GM12878 (cell line): ENCODE measurements around the gene POLR3A. TPM values are rescaled to one million over a fixed set of nuclear protein-coding genes. Genes with fewer than 3 reads are reported as not detected.

Experiments used
- ATAC-seq: fragments of 200-7000 bp; cut with Tn5 transposase; 3 replicates; pipeline ENCODE4 v1.9.1; 2020; ENCODE audit warnings: mild to moderate bottlenecking, moderate library complexity
- BruUV-seq: library from RNA; stranded (reverse); fragments of 400-500 nt; replicated peaks from 2 replicates; lab custom pipeline; 2021; lab: Mats Ljungman, UMichigan
- CTCF ChIA-PET: fragments of 300-600 bp; sonication (Branson Sonifier 250); formaldehyde crosslinking; extraction: SDS; loops from one replicate; lab custom pipeline; 2021; ENCODE audit warnings: inconsistent platforms; lab: Yijun Ruan, JAX
- POLR2A ChIA-PET: fragments of 350-600 bp; formaldehyde crosslinking; extraction: SDS; loops from one replicate; lab custom pipeline; 2021; ENCODE audit warnings: inconsistent platforms; lab: Charles Lee
- RAD21 ChIA-PET: fragments of 300-600 bp; sonication (Branson Sonifier 250); formaldehyde crosslinking; loops from one replicate; lab custom pipeline; 2023; ENCODE audit warnings: antibody characterized with exemption; ENCODE audit not compliant: unreplicated experiment; lab: Charles Lee
- SMC1A ChIA-PET: fragments of 300-600 bp; sonication (Branson Sonifier 250); formaldehyde crosslinking; loops from one replicate; lab custom pipeline; 2023; ENCODE audit not compliant: unreplicated experiment, uncharacterized antibody; lab: Charles Lee
- DNase-seq: peaks from one replicate; pipeline ENCODE4 v3.0.0-alpha.2; 2011; ENCODE audit warnings: low read depth, low spot score
- FAIRE-seq: peaks from 3 replicates; lab custom pipeline; 2011; peaks lifted over from hg19 to GRCh38; lab: Jason Lieb, UNC
- H2AFZ ChIP-seq: 2 replicates; pipeline ENCODE4 v1.6.0; 2011; ENCODE audit warnings: low read depth, low read length, control low read depth; ENCODE audit not compliant: control insufficient read depth
- H3K27ac ChIP-seq: 2 replicates; pipeline ENCODE4 v1.5.1; 2011; ENCODE audit warnings: control low read depth; ENCODE audit not compliant: control insufficient read depth, insufficient read depth
- H3K27me3 ChIP-seq, 2 experiments: replicated peaks in 1 of 2; 2 replicates each; pipeline versions ENCODE4 v1.6.0 to v1.6.1; 2011; ENCODE audit warnings: low read length in 1 of 2; ENCODE audit not compliant: control insufficient read depth in 2 of 2, insufficient read depth in 2 of 2
- H3K36me3 ChIP-seq, 2 experiments: 2 replicates each; pipeline ENCODE4 v1.5.1; 2011; ENCODE audit warnings: low read length in 1 of 2; ENCODE audit not compliant: control insufficient read depth in 2 of 2, insufficient read depth in 2 of 2
- H3K4me1 ChIP-seq: 2 replicates; pipeline ENCODE4 v1.6.1; 2011; ENCODE audit warnings: mild to moderate bottlenecking, low read length, moderate library complexity, mixed read lengths; ENCODE audit not compliant: control insufficient read depth, insufficient read depth
- H3K4me2 ChIP-seq: 2 replicates; pipeline ENCODE4 v1.6.0; 2011; ENCODE audit warnings: control low read depth; ENCODE audit not compliant: control insufficient read depth, insufficient read depth
- H3K4me3 ChIP-seq: fragments of 200-600 bp; sonication (generic); 2 replicates; pipeline ENCODE4 v1.5.1; 2016
- H3K79me2 ChIP-seq: 2 replicates; pipeline ENCODE4 v1.6.0; 2011; ENCODE audit warnings: low read length; ENCODE audit not compliant: control insufficient read depth, insufficient read depth
- H3K9ac ChIP-seq: 2 replicates; pipeline ENCODE4 v1.8.0; 2011; ENCODE audit warnings: low read length, control low read depth, mixed read lengths; ENCODE audit not compliant: control insufficient read depth, insufficient read depth
- H3K9me3 ChIP-seq: replicated peaks from 3 replicates; pipeline ENCODE4 v1.5.1; 2011; ENCODE audit warnings: mild to moderate bottlenecking, low read length; ENCODE audit not compliant: control insufficient read depth, insufficient read depth
- H4K20me1 ChIP-seq: 2 replicates; pipeline ENCODE4 v1.6.0; 2011; ENCODE audit not compliant: control insufficient read depth, insufficient read depth
- BCL11A ChIP-seq: IDR thresholded peaks from 2 replicates; pipeline ENCODE4 v1.6.1; 2011; ENCODE audit warnings: low read depth, low read length
- EP300 ChIP-seq, 2 experiments: fragments of 150-350 bp in 1 of 2; IDR thresholded peaks; 2 replicates each; pipeline ENCODE4 v1.6.1; 2011 to 2012; ENCODE audit warnings: low read depth in 2 of 2, low read length in 2 of 2, borderline replicate concordance in 1 of 2, improper control_type of control experiment in 1 of 2, inconsistent platforms in 1 of 2; ENCODE audit not compliant: control insufficient read depth in 1 of 2
- IKZF2 ChIP-seq, 2 experiments: fragments of 450-650 bp; IDR thresholded peaks; 2 replicates each; pipeline ENCODE4 v1.6.1; 2017; ENCODE audit warnings: mild to moderate bottlenecking in 2 of 2, moderate library complexity in 2 of 2
- IRF4 ChIP-seq: IDR thresholded peaks from 2 replicates; pipeline ENCODE4 v1.6.1; 2011; ENCODE audit warnings: low read depth, low read length
- MYB ChIP-seq: fragments of 150-350 bp; IDR thresholded peaks from 2 replicates; pipeline ENCODE4 v1.6.1; 2014; ENCODE audit warnings: mild to moderate bottlenecking, low read depth, low read length, borderline replicate concordance
- SPI1 ChIP-seq: IDR thresholded peaks from 2 replicates; pipeline ENCODE4 v1.6.1; 2011; ENCODE audit warnings: low read depth, mild to moderate bottlenecking, low read length, moderate library complexity, borderline replicate concordance; ENCODE audit not compliant: insufficient read depth
- ZNF24 ChIP-seq: fragments of 450-650 bp; IDR thresholded peaks from 2 replicates; pipeline ENCODE4 v1.6.1; 2017; ENCODE audit warnings: antibody characterized with exemption, mild to moderate bottlenecking
- WGBS: methylation state at CpG from one replicate; pipeline ENCODE4 v1.1.6; 2016; ENCODE audit warnings: low lambda C conversion rate; ENCODE audit not compliant: insufficient replicate concordance, insufficient coverage; ENCODE audit errors: missing lambda C conversion rate; 5-methylcytosine and 5-hydroxymethylcytosine counted together
- in situ Hi-C: fragments of 300-500 bp; cut with MboI; formaldehyde crosslinking; loops from 9 replicates; pipeline ENCODE4 v1.14.3; 2018; ENCODE audit warnings: mixed read lengths
- intact Hi-C: fragments of 100-400 bp; cut with micrococcal nuclease; formaldehyde crosslinking; loops from one replicate; pipeline ENCODE4 v1.14.2; 2022; ENCODE audit not compliant: unreplicated experiment
- polyA plus RNA-seq, 11 experiments: library from polyadenylated mRNA; depleted of rRNA in 4 of 11; unstranded in 6 of 11; stranded (reverse) in 5 of 11; fragments of >200 nt; fragmentation: Nextera tagmentation in 4 of 11; fragmentation: Illumina TruSeq in 1 of 11; extraction: Ambion mirVana in 4 of 11; extraction: Trizol in 1 of 11; gene quantifications; 1 replicate in 1 of 11; 2 replicates in 10 of 11; pipeline versions ENCODE4 v1.2.1 to v1.2.3, GENCODE V29; 2011 to 2016; ENCODE audit warnings: inconsistent platforms in 2 of 11, missing spikeins in 2 of 11, low read depth in 1 of 11
- total RNA-seq, 4 experiments: library from RNA; depleted of rRNA in 3 of 4; stranded (reverse); fragments of >200 nt in 3 of 4; fragmentation: Illumina TruSeq in 1 of 4; extraction: Trizol in 1 of 4; gene quantifications; 2 replicates each; pipeline versions ENCODE4 v1.2.1 to v1.2.3, GENCODE V29; 2013 to 2021
- TF ChIP-seq, protein P1 (sequence below): IDR thresholded peaks from 2 replicates; pipeline ENCODE4 v1.6.1; 2011; ENCODE audit warnings: low read depth, low read length, improper control_type of control experiment, borderline replicate concordance

The POLR3A gene
- total and polyA plus RNA-seq, 10 of the 15 experiments (the other 5 are each of a cell fraction or from before 2014, with no cell fraction given) = 5.4 to 20.4 (median 14.4) TPM

DNA sequence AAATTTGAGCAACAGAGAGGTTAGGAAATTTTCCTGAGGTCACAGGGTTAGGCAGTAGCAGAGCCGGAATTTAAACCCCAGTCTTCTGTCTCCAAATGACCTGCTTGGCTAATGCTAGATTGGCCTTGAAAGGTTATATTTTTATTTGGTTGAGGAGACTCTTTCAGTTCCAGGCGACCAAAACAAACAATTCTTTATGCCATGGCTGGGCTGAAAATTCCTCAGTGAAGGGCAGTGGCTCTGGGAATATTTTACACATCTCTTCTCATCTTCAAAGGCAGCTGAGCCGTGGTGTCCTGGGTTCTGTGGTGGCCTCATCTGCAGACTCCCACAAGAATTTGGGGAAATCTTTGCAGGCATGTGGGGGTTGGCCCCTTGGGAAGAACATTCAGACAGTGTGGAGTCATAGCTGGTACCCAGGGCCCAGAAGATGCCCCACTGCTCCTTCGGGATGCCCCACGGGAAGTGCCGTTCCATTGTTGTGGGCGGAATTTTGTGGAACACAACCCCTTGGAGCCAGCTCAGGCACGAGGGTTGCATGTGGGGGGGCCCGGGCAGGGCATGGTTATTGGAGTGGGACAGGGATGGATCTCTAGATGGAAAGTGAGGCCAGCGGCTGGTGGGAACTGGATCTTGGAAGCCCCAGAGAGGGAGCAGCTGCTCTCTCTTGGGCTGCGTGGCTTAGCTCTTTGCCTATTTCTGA, 37.6 kb upstream of the POLR3A start:
- Histone ChIP-seq H4K20me1 (no peaks in the 10 kb centered on the region), H3K4me3 (no peak overlapping the region), H3K4me2 (no peak overlapping the region), H3K36me3 (no peaks in the 10 kb centered on the region), H3K4me1 (peaks cover 7% of the 10 kb centered on the region; the same call in 1 of the 2 replicates), H3K79me2 (no peaks in the 10 kb centered on the region), H3K9ac (no peak overlapping the region), H3K9me3 (no peaks in the 10 kb centered on the region; the same call in 2 of the 3 replicates), H3K27ac (no peak overlapping the region), H3K27me3 (no peaks in the 10 kb centered on the region; a peak in 1 of 4 replicates), H2AFZ (no peak overlapping the region)
- ChIA-PET SMC1A (interaction anchor here (2.0 kb wide), 1 partner anchor 20 kb away, joined by 4 read pairs; no protein-coding TSS in a partner anchor), RAD21 (no interaction called here), CTCF (interaction anchor here (1.0 to 1.6 kb wide), 2 partner anchors 19 to 111 kb away, joined by 3 to 5 read pairs; no protein-coding TSS in a partner anchor), POLR2A (no interaction called here)
- TF ChIP-seq, protein P1, sequence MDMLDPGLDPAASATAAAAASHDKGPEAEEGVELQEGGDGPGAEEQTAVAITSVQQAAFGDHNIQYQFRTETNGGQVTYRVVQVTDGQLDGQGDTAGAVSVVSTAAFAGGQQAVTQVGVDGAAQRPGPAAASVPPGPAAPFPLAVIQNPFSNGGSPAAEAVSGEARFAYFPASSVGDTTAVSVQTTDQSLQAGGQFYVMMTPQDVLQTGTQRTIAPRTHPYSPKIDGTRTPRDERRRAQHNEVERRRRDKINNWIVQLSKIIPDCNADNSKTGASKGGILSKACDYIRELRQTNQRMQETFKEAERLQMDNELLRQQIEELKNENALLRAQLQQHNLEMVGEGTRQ = no peak
- no peak for TF ChIP-seq ZNF24
- no peak for TF ChIP-seq MYB
- TF ChIP-seq IRF4 = no peak
- TF ChIP-seq BCL11A = no peak
- no peak for TF ChIP-seq IKZF2 (IDR thresholded peaks at IDR 0.05)
- TF ChIP-seq SPI1 = no peak
- TF ChIP-seq EP300 (IDR thresholded peaks at IDR 0.05; ENCODE audit: borderline replicate concordance in 1 of 2, control insufficient read depth in 1 of 2, low read depth in 2 of 2, low read length in 2 of 2) = no peak
- ATAC-seq = no peak
- FAIRE-seq = no peak
- intact Hi-C loops = no loop called here
- no peak for DNase-seq
- in situ Hi-C loops = no loop called here
- 58% methylated on average over 11 of the region's 11 CpGs for WGBS
- BruUV-seq = no TSS peak
